Endothelial cell of umbilical vein (primary cell): ENCODE measurements around the gene RPS6KA3. TPM values are rescaled to one million over a fixed set of nuclear protein-coding genes. Genes with fewer than 3 reads are reported as not detected.

Source experiments
- BruUV-seq: library from RNA; stranded (reverse); fragments of 400-500 nt; replicated peaks from 2 replicates; lab custom pipeline; 2021; lab: Mats Ljungman, UMichigan
- CTCF ChIA-PET: fragments of 300-600, 350-600 bp; sonication (Branson Sonifier 250); formaldehyde crosslinking; loops from one replicate; lab custom pipeline; 2021; ENCODE audit warnings: antibody characterized with exemption, inconsistent platforms; lab: Charles Lee
- POLR2A ChIA-PET: fragments of 300-600, 350-600 bp; sonication (Branson Sonifier 250); formaldehyde crosslinking; loops from one replicate; lab custom pipeline; 2021; ENCODE audit warnings: antibody characterized with exemption, inconsistent platforms; lab: Charles Lee
- DNase-seq: peaks from one replicate; pipeline ENCODE4 v3.0.0-alpha.2; 2011; ENCODE audit warnings: low read depth, low spot score
- FAIRE-seq: peaks from 2 replicates; lab custom pipeline; 2011; peaks lifted over from hg19 to GRCh38; lab: Jason Lieb, UNC
- H2AFZ ChIP-seq: 2 replicates; pipeline ENCODE4 v1.6.0; 2012; ENCODE audit warnings: low read depth, low read length, control low read depth, inconsistent platforms
- H3K27ac ChIP-seq: 2 replicates; pipeline ENCODE4 v1.5.1; 2011; ENCODE audit warnings: low read depth, mild to moderate bottlenecking, control low read depth, low read length, moderate library complexity; ENCODE audit not compliant: insufficient read depth
- H3K27me3 ChIP-seq, 2 experiments: 2 replicates each; pipeline versions ENCODE4 v1.6.0 to v1.6.1; 2011; ENCODE audit warnings: low read length in 2 of 2, mixed read lengths in 1 of 2; ENCODE audit not compliant: control insufficient read depth in 2 of 2, insufficient read depth in 2 of 2
- H3K36me3 ChIP-seq, 2 experiments: 2 replicates in 1 of 2; 3 replicates in 1 of 2; pipeline ENCODE4 v1.5.1; 2011; ENCODE audit warnings: low read length in 2 of 2, mild to moderate bottlenecking in 1 of 2, moderate library complexity in 1 of 2; ENCODE audit not compliant: control insufficient read depth in 2 of 2, insufficient read depth in 2 of 2; ENCODE audit errors: extremely low read depth in 1 of 2
- H3K4me1 ChIP-seq: 3 replicates; pipeline ENCODE4 v1.5.1; 2011; ENCODE audit warnings: mild to moderate bottlenecking, low read length; ENCODE audit not compliant: control insufficient read depth, insufficient read depth; ENCODE audit errors: extremely low read depth
- H3K4me2 ChIP-seq: 2 replicates; pipeline ENCODE4 v1.6.1; 2011; ENCODE audit warnings: low read length, control low read depth, mixed read lengths; ENCODE audit not compliant: insufficient read depth
- H3K4me3 ChIP-seq, 3 experiments: fragments of 200-600 bp in 1 of 3; sonication (generic), shearing (Covaris generic) in 1 of 3; replicated peaks in 1 of 3; 2 replicates each; pipeline ENCODE4 v1.5.1; 2011 to 2016; ENCODE audit warnings: control low read depth in 3 of 3, low read length in 3 of 3, mild to moderate bottlenecking in 2 of 3, inconsistent platforms in 1 of 3, low read depth in 1 of 3, moderate library complexity in 1 of 3; ENCODE audit not compliant: insufficient read depth in 1 of 3
- H3K79me2 ChIP-seq: 2 replicates; pipeline ENCODE4 v1.6.0; 2012; ENCODE audit warnings: low read length, inconsistent platforms; ENCODE audit not compliant: control insufficient read depth, insufficient read depth
- H3K9ac ChIP-seq: replicated peaks from 2 replicates; pipeline ENCODE3; 2011; ENCODE audit warnings: low read length, control low read depth; ENCODE audit not compliant: insufficient read depth; ENCODE audit errors: extremely low read depth
- H3K9me1 ChIP-seq: replicated peaks from 3 replicates; pipeline ENCODE4 v1.6.0; 2011; ENCODE audit warnings: mild to moderate bottlenecking, low read length; ENCODE audit not compliant: control insufficient read depth, insufficient read depth; ENCODE audit errors: extremely low read depth
- H3K9me3 ChIP-seq: replicated peaks from 2 replicates; pipeline ENCODE4 v1.5.1; 2012; ENCODE audit warnings: low read length, inconsistent platforms; ENCODE audit not compliant: control insufficient read depth, insufficient read depth
- H4K20me1 ChIP-seq: replicated peaks from 2 replicates; pipeline ENCODE3; 2011; ENCODE audit warnings: mild to moderate bottlenecking, low read length; ENCODE audit not compliant: control insufficient read depth, insufficient read depth; ENCODE audit errors: extremely low read depth
- EZH2 ChIP-seq: IDR thresholded peaks from 2 replicates; pipeline ENCODE4 v1.6.1; 2012; ENCODE audit warnings: borderline replicate concordance, low read depth, mild to moderate bottlenecking, moderate library complexity, low read length, inconsistent platforms; ENCODE audit not compliant: severe bottlenecking
- FOS ChIP-seq: IDR thresholded peaks from 2 replicates; pipeline ENCODE4 v1.6.1; 2011; ENCODE audit warnings: mild to moderate bottlenecking, low read length, moderate library complexity, borderline replicate concordance; ENCODE audit not compliant: insufficient read depth
- GATA2 ChIP-seq: IDR thresholded peaks from 2 replicates; pipeline ENCODE4 v1.7.0; 2011; ENCODE audit warnings: low read depth, mild to moderate bottlenecking, moderate library complexity, mixed read lengths, low read length; ENCODE audit not compliant: insufficient read length, insufficient read depth
- JUN ChIP-seq: IDR thresholded peaks from 2 replicates; pipeline ENCODE4 v1.6.1; 2011; ENCODE audit warnings: borderline replicate concordance, low read depth; ENCODE audit not compliant: insufficient read length, insufficient read depth
- MYC ChIP-seq: IDR thresholded peaks from one replicate; pipeline ENCODE4 v1.6.1; 2011; ENCODE audit warnings: mild to moderate bottlenecking, low read depth, low read length
- POLR2A ChIP-seq: IDR thresholded peaks from 2 replicates; pipeline ENCODE4 v1.6.1; 2012; ENCODE audit warnings: low read depth, mild to moderate bottlenecking, control low read depth, low read length
- POLR2AphosphoS5 ChIP-seq: IDR thresholded peaks from 2 replicates; pipeline ENCODE4 v1.6.1; 2012; ENCODE audit warnings: low read depth, mild to moderate bottlenecking, control low read depth, low read length, moderate library complexity; ENCODE audit not compliant: insufficient read depth
- dilution Hi-C: fragments of 300-500 bp; cut with MboI; formaldehyde crosslinking; loops from one replicate; pipeline ENCODE4 v1.15.0; 2019; ENCODE audit warnings: low sequenced_read_pairs; ENCODE audit not compliant: extremely low pct_ligation_motif_present
- intact Hi-C: fragments of 100-400 bp; cut with micrococcal nuclease; formaldehyde crosslinking; loops from one replicate; pipeline ENCODE4 v1.10.0; 2022
- polyA plus RNA-seq, 4 experiments: library from polyadenylated mRNA; depleted of rRNA in 3 of 4; stranded (reverse) in 3 of 4; unstranded in 1 of 4; fragments of >200 nt; gene quantifications; 2 replicates each; pipeline versions ENCODE4 v1.2.1 to v1.2.3, GENCODE V29; 2011 to 2012; ENCODE audit warnings: missing spikeins in 1 of 4
- total RNA-seq: library from RNA; stranded (reverse); gene quantifications from 2 replicates; pipeline ENCODE4 v1.2.3, GENCODE V29; 2021
- TF ChIP-seq, protein P1 (sequence below), 2 donors: IDR thresholded peaks; 1 replicate in 1 of 2; 2 replicates in 1 of 2; pipeline ENCODE4 v1.5.1; 2011; ENCODE audit warnings: low read length in 2 of 2, mild to moderate bottlenecking in 2 of 2, moderate library complexity in 2 of 2, control low read depth in 1 of 2, inconsistent platforms in 1 of 2, low read depth in 1 of 2; ENCODE audit not compliant: insufficient read depth in 1 of 2; ENCODE audit errors: extremely low read depth in 1 of 2
- TF ChIP-seq, protein P2 (sequence below): IDR thresholded peaks from 2 replicates; pipeline ENCODE4 v1.6.1; 2011; ENCODE audit not compliant: insufficient read depth, insufficient read length

The RPS6KA3 gene
- total and polyA plus RNA-seq, 2 donors (not counting 3 experiments of a cell fraction or from before 2014, with no cell fraction given), result 24.4 to 61.6 TPM

GRCh38 chrX:20111271-20111670 lies 155.4 kb downstream of the RPS6KA3 start:
- Histone ChIP-seq H3K79me2 (no peaks in the 10 kb centered on the region), H3K27me3 (peaks cover 0 to 4% of the 10 kb centered on the region in 2 experiments), H3K27ac (no peak overlapping the region), H4K20me1 (no peaks in the 10 kb centered on the region), H2AFZ (no peak overlapping the region), H3K36me3 (no peaks in the 10 kb centered on the region), H3K9me1 (no peaks in the 10 kb centered on the region), H3K9me3 (no peaks in the 10 kb centered on the region), H3K4me1 (no peaks in the 10 kb centered on the region), H3K4me3 (no peak overlapping the region), H3K4me2 (no peak overlapping the region), H3K9ac (no peak overlapping the region)
- no peak for DNase-seq
- TF ChIP-seq JUN, result no peak
- no peak for TF ChIP-seq EZH2
- TF ChIP-seq POLR2AphosphoS5, result no peak
- no peak for TF ChIP-seq GATA2
- no peak for TF ChIP-seq FOS
- no peak for TF ChIP-seq MYC
- TF ChIP-seq, protein P1, sequence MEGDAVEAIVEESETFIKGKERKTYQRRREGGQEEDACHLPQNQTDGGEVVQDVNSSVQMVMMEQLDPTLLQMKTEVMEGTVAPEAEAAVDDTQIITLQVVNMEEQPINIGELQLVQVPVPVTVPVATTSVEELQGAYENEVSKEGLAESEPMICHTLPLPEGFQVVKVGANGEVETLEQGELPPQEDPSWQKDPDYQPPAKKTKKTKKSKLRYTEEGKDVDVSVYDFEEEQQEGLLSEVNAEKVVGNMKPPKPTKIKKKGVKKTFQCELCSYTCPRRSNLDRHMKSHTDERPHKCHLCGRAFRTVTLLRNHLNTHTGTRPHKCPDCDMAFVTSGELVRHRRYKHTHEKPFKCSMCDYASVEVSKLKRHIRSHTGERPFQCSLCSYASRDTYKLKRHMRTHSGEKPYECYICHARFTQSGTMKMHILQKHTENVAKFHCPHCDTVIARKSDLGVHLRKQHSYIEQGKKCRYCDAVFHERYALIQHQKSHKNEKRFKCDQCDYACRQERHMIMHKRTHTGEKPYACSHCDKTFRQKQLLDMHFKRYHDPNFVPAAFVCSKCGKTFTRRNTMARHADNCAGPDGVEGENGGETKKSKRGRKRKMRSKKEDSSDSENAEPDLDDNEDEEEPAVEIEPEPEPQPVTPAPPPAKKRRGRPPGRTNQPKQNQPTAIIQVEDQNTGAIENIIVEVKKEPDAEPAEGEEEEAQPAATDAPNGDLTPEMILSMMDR (IDR thresholded peaks at IDR 0.05; ENCODE audit: extremely low read depth in 1 of 2, insufficient read depth in 1 of 2, low read depth in 1 of 2, low read length in 2 of 2), result no peak
- TF ChIP-seq POLR2A, result no peak
- TF ChIP-seq, protein P2, sequence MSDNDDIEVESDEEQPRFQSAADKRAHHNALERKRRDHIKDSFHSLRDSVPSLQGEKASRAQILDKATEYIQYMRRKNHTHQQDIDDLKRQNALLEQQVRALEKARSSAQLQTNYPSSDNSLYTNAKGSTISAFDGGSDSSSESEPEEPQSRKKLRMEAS, result no peak
- no peak for FAIRE-seq
- BruUV-seq, result no TSS peak
- CTCF ChIA-PET, result no interaction called here
- POLR2A ChIA-PET, result no interaction called here
- intact Hi-C loops (no loop called here), dilution Hi-C loops (no loop called here)
